ENCODE results near the gene PDSS2.

The PDSS2 gene

DNA sequence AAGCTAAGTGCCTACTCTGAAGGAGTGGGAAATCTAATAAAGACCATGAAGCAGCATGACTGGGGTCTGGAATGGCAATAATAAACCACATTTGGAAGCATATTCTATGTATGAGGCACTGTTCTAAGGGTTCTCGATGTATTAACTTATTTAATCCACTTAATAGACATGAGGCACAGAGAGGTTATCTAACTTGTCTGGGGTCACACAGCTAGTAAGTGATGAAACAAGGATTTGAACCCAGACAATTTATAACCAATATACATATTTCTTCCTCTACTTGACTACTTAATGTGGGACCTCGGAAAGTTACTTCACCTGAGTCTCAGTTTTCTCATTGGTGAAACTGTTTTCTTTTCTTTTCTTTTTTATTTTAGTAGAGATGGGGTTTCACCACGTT lies 131.3 kb downstream of the PDSS2 start:
- H2AFZ ChIP-seq (ENCODE audit: low read length), result no peak overlapping the region
- H3K4me2 ChIP-seq (ENCODE audit: low read depth, low read length, poor library complexity, severe bottlenecking), result no peak overlapping the region
- H3K9ac ChIP-seq (ENCODE audit: low read depth, low read length, poor library complexity, severe bottlenecking), result no peak overlapping the region
- no peak overlapping the region for H3K4me3 ChIP-seq (ENCODE audit: low read length, poor library complexity, severe bottlenecking)
- H3K4me1 ChIP-seq (ENCODE audit: insufficient read depth, low read length, poor library complexity, severe bottlenecking), result peaks cover 15% of the 10 kb centered on the region
- no peaks in the 10 kb centered on the region for H4K20me1 ChIP-seq (ENCODE audit: insufficient read depth, low read length, poor library complexity, severe bottlenecking)
- TF ChIP-seq, protein P1, sequence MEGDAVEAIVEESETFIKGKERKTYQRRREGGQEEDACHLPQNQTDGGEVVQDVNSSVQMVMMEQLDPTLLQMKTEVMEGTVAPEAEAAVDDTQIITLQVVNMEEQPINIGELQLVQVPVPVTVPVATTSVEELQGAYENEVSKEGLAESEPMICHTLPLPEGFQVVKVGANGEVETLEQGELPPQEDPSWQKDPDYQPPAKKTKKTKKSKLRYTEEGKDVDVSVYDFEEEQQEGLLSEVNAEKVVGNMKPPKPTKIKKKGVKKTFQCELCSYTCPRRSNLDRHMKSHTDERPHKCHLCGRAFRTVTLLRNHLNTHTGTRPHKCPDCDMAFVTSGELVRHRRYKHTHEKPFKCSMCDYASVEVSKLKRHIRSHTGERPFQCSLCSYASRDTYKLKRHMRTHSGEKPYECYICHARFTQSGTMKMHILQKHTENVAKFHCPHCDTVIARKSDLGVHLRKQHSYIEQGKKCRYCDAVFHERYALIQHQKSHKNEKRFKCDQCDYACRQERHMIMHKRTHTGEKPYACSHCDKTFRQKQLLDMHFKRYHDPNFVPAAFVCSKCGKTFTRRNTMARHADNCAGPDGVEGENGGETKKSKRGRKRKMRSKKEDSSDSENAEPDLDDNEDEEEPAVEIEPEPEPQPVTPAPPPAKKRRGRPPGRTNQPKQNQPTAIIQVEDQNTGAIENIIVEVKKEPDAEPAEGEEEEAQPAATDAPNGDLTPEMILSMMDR (conservative IDR thresholded peaks at IDR 0.05; ENCODE audit: low read length), result no peak
- TF ChIP-seq EZH2phosphoT487 (IDR thresholded peaks at IDR 0.05; ENCODE audit: borderline replicate concordance), result no peak
- no peaks in the 10 kb centered on the region for H3K9me3 ChIP-seq (ENCODE audit: insufficient read depth, low read depth, low read length)
- no peaks in the 10 kb centered on the region for H3K36me3 ChIP-seq (ENCODE audit: insufficient read depth, low read length)
- no peaks in the 10 kb centered on the region for H3K79me2 ChIP-seq (ENCODE audit: insufficient read depth, low read length)
- H3K27me3 ChIP-seq (ENCODE audit: insufficient read depth, low read length, poor library complexity, severe bottlenecking), result no peaks in the 10 kb centered on the region
- H3F3A ChIP-seq (ENCODE audit: low read depth), result no peaks in the 10 kb centered on the region
- no peaks in the 10 kb centered on the region for H3K9me2 ChIP-seq (replicated peaks; ENCODE audit: low read depth, low read length)

DNA sequence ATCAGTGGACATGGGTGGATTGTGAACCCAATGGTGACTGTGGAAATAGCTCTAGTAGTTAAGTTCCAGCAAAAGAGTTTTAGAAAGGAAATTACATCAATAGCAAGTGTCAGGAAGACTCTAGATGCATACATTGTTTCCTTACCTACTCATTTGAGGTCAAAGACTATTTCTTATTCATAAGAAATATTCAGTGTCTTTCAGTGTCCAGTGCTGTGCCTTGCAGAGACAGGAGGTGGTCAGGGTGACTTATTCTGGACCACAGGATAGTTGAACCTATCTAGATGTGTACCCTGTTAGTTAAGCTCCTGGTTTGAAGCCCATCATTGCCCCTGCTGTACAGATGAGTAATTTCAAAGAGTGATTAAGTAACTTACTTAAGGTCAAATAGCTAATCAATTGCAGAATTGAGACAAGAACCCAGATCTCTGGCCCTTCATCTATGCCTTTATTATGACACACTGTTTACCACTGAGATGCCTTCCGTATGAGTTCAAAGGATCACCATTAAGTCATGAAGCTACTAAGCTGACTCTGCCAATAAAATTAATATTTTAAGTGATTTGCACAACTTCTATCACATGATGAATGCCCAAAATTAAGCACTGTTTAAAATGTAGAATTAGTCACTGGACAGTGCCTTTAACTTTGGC lies 136.1 kb downstream of the PDSS2 start:
- Histone ChIP-seq H3K4me3 (ENCODE audit: low read length, poor library complexity, severe bottlenecking) (no peak overlapping the region), H3K27me3 (ENCODE audit: insufficient read depth, low read length, poor library complexity, severe bottlenecking) (no peaks in the 10 kb centered on the region), H3K36me3 (ENCODE audit: insufficient read depth, low read length) (no peaks in the 10 kb centered on the region), H3K9ac (ENCODE audit: low read depth, low read length, poor library complexity, severe bottlenecking) (no peak overlapping the region), H2AFZ (ENCODE audit: low read length) (no peak overlapping the region), H3K4me1 (ENCODE audit: insufficient read depth, low read length, poor library complexity, severe bottlenecking) (peaks cover 8% of the 10 kb centered on the region), H3K4me2 (ENCODE audit: low read depth, low read length, poor library complexity, severe bottlenecking) (no peak overlapping the region), H4K20me1 (ENCODE audit: insufficient read depth, low read length, poor library complexity, severe bottlenecking) (no peaks in the 10 kb centered on the region), H3K9me3 (ENCODE audit: insufficient read depth, low read depth, low read length) (no peaks in the 10 kb centered on the region), H3F3A (ENCODE audit: low read depth) (no peaks in the 10 kb centered on the region), H3K9me2 (replicated peaks; ENCODE audit: low read depth, low read length) (no peaks in the 10 kb centered on the region), H3K79me2 (ENCODE audit: insufficient read depth, low read length) (no peaks in the 10 kb centered on the region)
- TF ChIP-seq, protein P1 (conservative IDR thresholded peaks at IDR 0.05; ENCODE audit: low read length), result no peak
- no peak for TF ChIP-seq EZH2phosphoT487 (IDR thresholded peaks at IDR 0.05; ENCODE audit: borderline replicate concordance)

DNA sequence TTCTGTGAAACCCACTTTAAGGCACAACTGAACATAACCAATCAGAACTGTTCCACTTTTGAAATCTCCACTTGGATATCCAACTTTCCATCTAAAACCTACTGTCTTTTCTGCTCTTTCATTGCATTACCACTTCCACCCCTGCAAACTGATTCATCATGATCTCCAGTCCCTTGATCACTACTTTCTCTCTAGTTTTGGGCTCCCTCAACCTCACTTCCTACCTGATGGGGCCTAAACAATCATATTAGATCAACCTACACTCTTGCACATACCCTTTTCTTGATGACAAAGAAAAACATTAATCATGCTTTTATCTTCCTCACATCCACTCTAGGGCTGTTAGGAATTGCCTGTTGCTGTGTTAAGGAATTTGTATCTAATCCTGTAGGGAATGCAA lies 137.6 kb downstream of the PDSS2 start:
- no peaks in the 10 kb centered on the region for H3K79me2 ChIP-seq (ENCODE audit: insufficient read depth, low read length)
- TF ChIP-seq, protein P1 (conservative IDR thresholded peaks at IDR 0.05; ENCODE audit: low read length), result no peak
- no peak for TF ChIP-seq EZH2phosphoT487 (IDR thresholded peaks at IDR 0.05; ENCODE audit: borderline replicate concordance)
- no peaks in the 10 kb centered on the region for H3K9me2 ChIP-seq (replicated peaks; ENCODE audit: low read depth, low read length)
- H3K4me3 ChIP-seq (ENCODE audit: low read length, poor library complexity, severe bottlenecking), result no peak overlapping the region
- no peaks in the 10 kb centered on the region for H3K9me3 ChIP-seq (ENCODE audit: insufficient read depth, low read depth, low read length)
- no peak overlapping the region for H3K4me2 ChIP-seq (ENCODE audit: low read depth, low read length, poor library complexity, severe bottlenecking)
- H3K9ac ChIP-seq (ENCODE audit: low read depth, low read length, poor library complexity, severe bottlenecking), result no peak overlapping the region
- no peaks in the 10 kb centered on the region for H4K20me1 ChIP-seq (ENCODE audit: insufficient read depth, low read length, poor library complexity, severe bottlenecking)
- no peak overlapping the region for H2AFZ ChIP-seq (ENCODE audit: low read length)
- no peaks in the 10 kb centered on the region for H3F3A ChIP-seq (ENCODE audit: low read depth)
- H3K27me3 ChIP-seq (ENCODE audit: insufficient read depth, low read length, poor library complexity, severe bottlenecking), result no peaks in the 10 kb centered on the region
- peaks cover 8% of the 10 kb centered on the region for H3K4me1 ChIP-seq (ENCODE audit: insufficient read depth, low read length, poor library complexity, severe bottlenecking)
- no peaks in the 10 kb centered on the region for H3K36me3 ChIP-seq (ENCODE audit: insufficient read depth, low read length)
